Transverse colon (tissue), 4 donors: Measurements from ENCODE around the gene CSTF3. TPM values are rescaled to one million over a fixed set of nuclear protein-coding genes. Genes with fewer than 3 reads are reported as not detected.
"Not testable (repeated sequence)": the region's sequence is repeated elsewhere in the genome, so short reads cannot be mapped to it uniquely, and the experiment has no call there.

Experiments used
- DNase-seq: peaks from one replicate; pipeline ENCODE4 v3.0.0-alpha.2; 2019
- H3K27ac ChIP-seq, 4 donors: fragments of 200-600 bp; sonication (generic); 2 replicates each; pipeline ENCODE4 v1.5.1; 2016 to 2018; ENCODE audit warnings: inconsistent platforms in 4 of 4
- H3K27me3 ChIP-seq: fragments of 200-600 bp; sonication (generic); 2 replicates; pipeline ENCODE4 v1.5.1; 2017; ENCODE audit warnings: inconsistent platforms
- H3K36me3 ChIP-seq, 4 donors: fragments of 200-600 bp; sonication (generic); 2 replicates each; pipeline ENCODE4 v1.5.1; 2017 to 2019; ENCODE audit warnings: inconsistent platforms in 4 of 4
- H3K4me1 ChIP-seq, 4 donors: fragments of 200-600 bp; sonication (generic); 2 replicates each; pipeline ENCODE4 v1.5.1; 2017 to 2020; ENCODE audit warnings: inconsistent platforms in 4 of 4
- H3K4me3 ChIP-seq, 4 donors: fragments of 200-600 bp; sonication (generic); 1 replicate in 1 of 4; 2 replicates in 3 of 4; pipeline versions ENCODE4 v1.5.1 to v1.6.1; 2017 to 2019; ENCODE audit warnings: inconsistent platforms in 4 of 4
- H3K9me3 ChIP-seq, 2 donors: fragments of 200-600 bp; sonication (generic); 2 replicates each; pipeline ENCODE4 v1.5.1; 2017 to 2019; ENCODE audit warnings: inconsistent platforms in 2 of 2
- CTCF ChIP-seq, 5 experiments: fragments of 200-600 bp in 3 of 5; fragments of 450-650 bp in 2 of 5; sonication (generic) in 3 of 5; IDR thresholded peaks; 1 replicate in 2 of 5; 2 replicates in 3 of 5; pipeline ENCODE4 v1.5.1; 2016 to 2017; ENCODE audit warnings: antibody characterized with exemption in 5 of 5, inconsistent platforms in 3 of 5, mild to moderate bottlenecking in 2 of 5, moderate library complexity in 1 of 5
- EP300 ChIP-seq: sonication (generic); formaldehyde crosslinking; IDR thresholded peaks from one replicate; pipeline ENCODE4 v1.6.1; 2017; ENCODE audit warnings: antibody characterized with exemption, low read depth
- POLR2A ChIP-seq: fragments of 450-650 bp; IDR thresholded peaks from one replicate; pipeline ENCODE4 v1.6.1; 2016; ENCODE audit warnings: antibody characterized with exemption, mild to moderate bottlenecking, moderate library complexity
- POLR2AphosphoS5 ChIP-seq, 3 donors: sonication (generic); formaldehyde crosslinking; IDR thresholded peaks; one replicate each; pipeline ENCODE4 v1.6.1; 2016; ENCODE audit warnings: antibody characterized with exemption in 3 of 3
- WGBS, 2 donors: methylation state at CpG; one replicate each; pipeline ENCODE4 v1.1.5; 2018; ENCODE audit warnings: low coverage in 1 of 2; 5-methylcytosine and 5-hydroxymethylcytosine counted together
- in situ Hi-C, 4 donors: fragments of 200-750 bp; cut with MboI; loops; one replicate each; pipeline versions ENCODE4 v1.15.0 to v1.15.1; 2017; ENCODE audit warnings: low sequenced_read_pairs in 3 of 4, low pct_ligation_motif_present in 1 of 4, low pct_unique_long_range_greater_than_20kb in 1 of 4
- intact Hi-C: fragments of 100-400 bp; cut with DNase I; formaldehyde crosslinking; loops from one replicate; pipeline ENCODE4 v1.15.1; 2023; ENCODE audit warnings: low total_unique reads
- total RNA-seq, 4 donors: library from RNA; depleted of rRNA; stranded (reverse); fragments of >200 nt; gene quantifications; one replicate each; pipeline ENCODE4 v1.1.0, GENCODE V29; 2016

Gene CSTF3
- total RNA-seq, 4 donors from 2014 or later, result 2.2 to 167 (median 14.2) TPM

DNA sequence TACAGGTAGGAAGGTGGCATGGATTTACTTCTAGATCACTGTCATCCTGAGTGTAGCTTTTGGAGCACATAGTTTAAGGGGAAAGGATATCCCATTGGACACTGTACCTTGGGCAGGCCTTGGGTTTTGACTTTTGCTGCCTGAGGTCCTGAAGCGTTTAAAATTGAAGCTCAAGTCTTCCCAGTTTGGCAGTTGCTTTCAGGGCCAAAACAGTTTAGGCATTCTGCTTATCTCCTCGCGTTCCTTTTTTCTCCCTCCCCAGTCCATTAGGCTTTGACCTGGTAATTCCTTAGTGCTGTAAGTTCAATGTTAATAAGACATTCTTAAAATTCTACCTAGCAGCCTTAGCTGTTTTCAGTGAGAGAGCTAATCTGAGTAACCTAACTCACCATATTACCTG is 35.7 kb downstream of the CSTF3 start:
- H3K9me3 ChIP-seq, result no peaks in the 10 kb centered on the region
- no peak overlapping the region for H3K4me3 ChIP-seq
- H3K27ac ChIP-seq, result no peak overlapping the region
- peaks cover 0 to 5% (median 0%) of the 10 kb centered on the region in 4 donors for H3K4me1 ChIP-seq
- H3K27me3 ChIP-seq, result no peaks in the 10 kb centered on the region
- no peak for DNase-seq
- TF ChIP-seq POLR2A (no peak), EP300 (no peak), POLR2AphosphoS5 (IDR thresholded peaks at IDR 0.05) (no peak), CTCF (IDR thresholded peaks at IDR 0.05) (no peak)
- 97 to 100% methylated on average over 3 of the region's 3 CpGs for WGBS, 2 donors
- in situ Hi-C loops, result no loop called here
- intact Hi-C loops, result no loop called here
- H3K36me3 ChIP-seq, result peaks cover 0 to 6% (median 0%) of the 10 kb centered on the region in 4 donors

GRCh38 chr11:33125025-33125424 is 36.3 kb downstream of the CSTF3 start:
- no peak for TF ChIP-seq POLR2AphosphoS5 (IDR thresholded peaks at IDR 0.05)
- TF ChIP-seq POLR2A, result no peak
- TF ChIP-seq CTCF (IDR thresholded peaks at IDR 0.05), result no peak
- no peak for TF ChIP-seq EP300
- in situ Hi-C loops (no loop called here), intact Hi-C loops (no loop called here)
- H3K27me3 ChIP-seq, result no peaks in the 10 kb centered on the region
- peaks cover 0 to 6% (median 0%) of the 10 kb centered on the region in 4 donors for H3K36me3 ChIP-seq
- no peak overlapping the region for H3K27ac ChIP-seq
- peaks cover 0 to 5% (median 3%) of the 10 kb centered on the region in 4 donors for H3K4me1 ChIP-seq
- 95 to 100% methylated on average over 2 of the region's 2 CpGs for WGBS, 2 donors
- DNase-seq, result no peak
- H3K9me3 ChIP-seq, result no peaks in the 10 kb centered on the region
- H3K4me3 ChIP-seq, result no peak overlapping the region

- DNase-seq, H3K4me3 ChIP-seq, H3K36me3 ChIP-seq, H3K27ac ChIP-seq, H3K27me3 ChIP-seq, H3K4me1 ChIP-seq, in situ Hi-C loops, H3K9me3 ChIP-seq: not testable (repeated sequence)
- intact Hi-C loops, result loop anchor here (1.0 kb wide), 1 partner anchor 12 kb away; no protein-coding TSS in a partner anchor
- WGBS, 2 donors, result 100% methylated on average over 1 of the region's 1 CpG
Observed at GRCh38 chr11:33122696-33123095, 38.6 kb downstream of the CSTF3 start.

GRCh38 chr11:33116535-33116934 is 44.7 kb downstream of the CSTF3 start:
- H3K27me3 ChIP-seq, result no peaks in the 10 kb centered on the region
- no peaks in the 10 kb centered on the region for H3K36me3 ChIP-seq
- no peak for DNase-seq
- no peaks in the 10 kb centered on the region for H3K9me3 ChIP-seq
- H3K4me1 ChIP-seq, result peaks cover 0 to 7% (median 0%) of the 10 kb centered on the region in 4 donors
- intact Hi-C loops (no loop called here), in situ Hi-C loops (no loop called here)
- TF ChIP-seq POLR2A (no peak), EP300 (no peak), POLR2AphosphoS5 (IDR thresholded peaks at IDR 0.05) (no peak), CTCF (IDR thresholded peaks at IDR 0.05) (no peak)
- H3K4me3 ChIP-seq, result no peak overlapping the region
- H3K27ac ChIP-seq, result no peak overlapping the region

DNA sequence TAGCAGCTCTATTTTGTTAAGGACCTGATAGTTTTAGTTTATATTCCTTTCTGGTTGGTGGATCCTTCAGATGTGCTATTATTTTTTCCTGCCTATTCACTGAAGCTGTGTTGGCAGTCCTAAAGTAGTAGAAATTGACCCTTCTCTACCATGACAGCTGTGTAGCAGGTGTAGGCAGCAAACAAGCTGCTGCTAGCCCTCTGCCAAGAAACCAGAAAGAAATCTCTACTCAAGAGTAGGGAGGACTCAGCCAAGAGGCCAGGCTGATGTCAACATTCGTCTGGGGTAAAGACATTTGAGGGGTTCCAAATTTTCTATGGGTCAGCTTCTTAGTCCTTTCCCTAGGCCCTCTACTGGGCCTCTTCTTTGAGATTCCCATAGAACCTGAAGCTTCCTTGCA is 51.2 kb downstream of the CSTF3 start:
- no peaks in the 10 kb centered on the region for H3K27me3 ChIP-seq
- in situ Hi-C loops, result no loop called here
- no peak overlapping the region for H3K4me3 ChIP-seq
- DNase-seq, result no peak
- H3K4me1 ChIP-seq, result peaks cover 0 to 17% (median 5%) of the 10 kb centered on the region in 4 donors
- H3K36me3 ChIP-seq, result no peaks in the 10 kb centered on the region
- TF ChIP-seq POLR2A, result no peak
- TF ChIP-seq POLR2AphosphoS5 (IDR thresholded peaks at IDR 0.05), result no peak
- no peak for TF ChIP-seq CTCF (IDR thresholded peaks at IDR 0.05)
- no peak for TF ChIP-seq EP300
- intact Hi-C loops, result no loop called here
- 45% methylated on average over 1 of the region's 1 CpG; no CpG with 5 or more reads in 1 of the 2 donors for WGBS, 2 donors
- no peaks in the 10 kb centered on the region for H3K9me3 ChIP-seq
- no peak overlapping the region for H3K27ac ChIP-seq
